GM19324 (cell line): Measurements from ENCODE around the gene ADIG.
"Not testable (repeated sequence)": the region's sequence is repeated elsewhere in the genome, so short reads cannot be mapped to it uniquely, and the experiment has no call there.

Source experiments
- ATAC-seq: cut with Tn5 transposase; IDR thresholded peaks from one replicate; pipeline ENCODE4 v1.9.1; 2021; ENCODE audit warnings: mild to moderate bottlenecking, moderate library complexity; ENCODE audit not compliant: unreplicated experiment, low FRiP score

The ADIG gene

GRCh38 chr20:38569747-38570525 is 11.1 kb upstream of the ADIG start:
- no peak for ATAC-seq

GRCh38 chr20:38573413-38573812 is 7.6 kb upstream of the ADIG start:
- ATAC-seq, result no peak

- no peak for ATAC-seq
Observed at GRCh38 chr20:38579219-38579910, 1.6 kb upstream of the ADIG start.

- ATAC-seq, result no peak
Observed at GRCh38 chr20:38579921-38580320, 1.1 kb upstream of the ADIG start.

GRCh38 chr20:38581830-38582358 is 897 bp downstream of the ADIG start:
- ATAC-seq, result no peak

GRCh38 chr20:38583306-38583705 is 2.3 kb downstream of the ADIG start:
- ATAC-seq, result no peak

GRCh38 chr20:38584099-38584763 is 3.2 kb downstream of the ADIG start:
- ATAC-seq, result no peak

- ATAC-seq, result no peak
Observed at GRCh38 chr20:38585404-38586180, 4.6 kb downstream of the ADIG start.

GRCh38 chr20:38586181-38586525 is 5.2 kb downstream of the ADIG start:
- no peak for ATAC-seq

GRCh38 chr20:38588303-38588702 is 7.3 kb downstream of the ADIG start:
- no peak for ATAC-seq

GRCh38 chr20:38589351-38589750 is 8.4 kb downstream of the ADIG start:
- no peak for ATAC-seq

GRCh38 chr20:38589967-38590675 is 9.1 kb downstream of the ADIG start:
- no peak for ATAC-seq

- ATAC-seq, result no peak
Observed at GRCh38 chr20:38590676-38591473, 9.9 kb downstream of the ADIG start.

- ATAC-seq, result no peak
Observed at GRCh38 chr20:38591474-38592410, 10.7 kb downstream of the ADIG start.

- ATAC-seq, result not testable (repeated sequence)
Observed at GRCh38 chr20:38592411-38592790, 11.4 kb downstream of the ADIG start.

- ATAC-seq, result not testable (repeated sequence)
Observed at GRCh38 chr20:38594281-38594680, 13.3 kb downstream of the ADIG start.

GRCh38 chr20:38595886-38596285 is 14.9 kb downstream of the ADIG start:
- ATAC-seq, result not testable (repeated sequence)

GRCh38 chr20:38599410-38599882 is 18.4 kb downstream of the ADIG start:
- ATAC-seq, result no peak
